Left ventricle myocardium inferior (tissue), 1 donor: ENCODE data around the gene TUBB2A. TPM values are rescaled to one million over a fixed set of nuclear protein-coding genes. Genes with fewer than 3 reads are reported as not detected.
A peak's percentile ranks its signal among the peaks of the same experiment; 100 is the strongest.

Experiments used
- DNase-seq: peaks from one replicate; pipeline ENCODE4 v3.0.0-alpha.2; 2020
- H3K27ac ChIP-seq: fragments of 200-600 bp; replicated peaks from 2 replicates; pipeline ENCODE4 v1.8.0; 2021
- H3K27me3 ChIP-seq: fragments of 200-600 bp; 2 replicates; pipeline ENCODE4 v1.8.0; 2021; ENCODE audit warnings: low read depth
- H3K36me3 ChIP-seq: fragments of 200-600 bp; 2 replicates; pipeline ENCODE4 v1.8.0; 2021
- H3K4me1 ChIP-seq: fragments of 200-600 bp; 2 replicates; pipeline ENCODE4 v1.8.0; 2021
- H3K4me3 ChIP-seq: fragments of 200-600 bp; 2 replicates; pipeline ENCODE4 v1.8.0; 2021; ENCODE audit warnings: mild to moderate bottlenecking, moderate library complexity
- H3K9me3 ChIP-seq: fragments of 200-600 bp; replicated peaks from 2 replicates; pipeline ENCODE4 v1.8.0; 2021
- intact Hi-C: fragments of 100-400 bp; cut with micrococcal nuclease; formaldehyde crosslinking; loops from one replicate; pipeline ENCODE4 v1.11.0; 2022
- total RNA-seq: library from RNA; stranded (reverse); fragmentation: NEBNext Ultra II Directional; extraction: Animal tissue kit (Norgen Biotek cat#: 25700); gene quantifications from one replicate; pipeline ENCODE4 v1.2.1, GENCODE V29; 2021
- TF ChIP-seq, protein P1 (sequence below): fragments of 200-600 bp; IDR thresholded peaks from 2 replicates; pipeline ENCODE4 v1.8.0; 2021; ENCODE audit warnings: antibody characterized with exemption, mild to moderate bottlenecking, borderline replicate concordance
- donor health status: DM: no; HTN: yes; CAD: no; lungs with severe emphysema.

TUBB2A gene
- total RNA-seq, 1 donor from 2014 or later, result 13.9 TPM

DNA sequence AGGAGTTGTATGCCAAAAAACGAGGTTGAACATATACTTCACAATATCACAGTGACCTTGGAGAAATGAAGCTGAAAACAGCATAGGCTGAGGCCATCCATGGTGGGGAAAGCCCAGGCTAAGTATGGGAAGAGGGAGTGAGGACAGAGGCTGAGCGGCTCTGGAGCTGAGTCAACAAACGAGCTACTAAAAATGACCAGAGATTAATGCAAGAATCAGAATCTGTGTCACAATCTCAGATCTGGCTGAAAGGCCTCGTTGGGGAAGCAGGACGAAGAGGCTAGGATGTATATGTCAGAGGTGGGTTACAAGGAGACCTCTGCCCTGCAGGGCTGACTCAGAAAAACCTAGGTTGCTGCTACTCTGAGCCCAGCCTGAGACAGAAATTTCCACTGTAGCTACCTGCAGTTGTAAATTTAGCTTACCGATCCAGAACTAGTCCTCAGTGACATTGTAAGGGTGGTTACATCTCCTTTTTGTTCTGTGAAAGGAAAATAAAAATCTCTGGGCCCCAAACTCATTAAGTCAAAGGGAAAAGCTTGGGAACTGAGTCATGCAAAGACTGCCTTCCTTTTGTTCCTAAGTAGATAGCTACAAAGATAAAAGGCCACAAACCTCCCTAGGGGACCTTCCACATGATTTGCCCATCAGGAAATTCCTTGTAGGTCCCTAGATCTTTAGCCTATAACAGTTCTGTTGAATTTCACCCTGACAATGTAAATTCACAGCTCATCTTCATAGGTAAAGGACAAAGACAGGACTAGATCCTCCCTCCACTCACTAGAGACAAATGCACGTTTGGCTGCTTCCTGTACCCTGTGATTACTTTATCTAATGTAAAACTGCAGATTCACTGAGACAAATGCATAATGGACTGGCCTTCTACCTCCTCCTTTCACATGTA, 8.5 kb upstream of the TUBB2A start:
- Histone ChIP-seq H3K4me3 (no peak overlapping the region), H3K36me3 (no peaks in the 10 kb centered on the region), H3K4me1 (peaks cover 25% of the 10 kb centered on the region), H3K27me3 (no peaks in the 10 kb centered on the region), H3K9me3 (no peaks in the 10 kb centered on the region), H3K27ac (peak overlapping the region; percentile 77)
- intact Hi-C loops, result no loop called here
- TF ChIP-seq, protein P1, sequence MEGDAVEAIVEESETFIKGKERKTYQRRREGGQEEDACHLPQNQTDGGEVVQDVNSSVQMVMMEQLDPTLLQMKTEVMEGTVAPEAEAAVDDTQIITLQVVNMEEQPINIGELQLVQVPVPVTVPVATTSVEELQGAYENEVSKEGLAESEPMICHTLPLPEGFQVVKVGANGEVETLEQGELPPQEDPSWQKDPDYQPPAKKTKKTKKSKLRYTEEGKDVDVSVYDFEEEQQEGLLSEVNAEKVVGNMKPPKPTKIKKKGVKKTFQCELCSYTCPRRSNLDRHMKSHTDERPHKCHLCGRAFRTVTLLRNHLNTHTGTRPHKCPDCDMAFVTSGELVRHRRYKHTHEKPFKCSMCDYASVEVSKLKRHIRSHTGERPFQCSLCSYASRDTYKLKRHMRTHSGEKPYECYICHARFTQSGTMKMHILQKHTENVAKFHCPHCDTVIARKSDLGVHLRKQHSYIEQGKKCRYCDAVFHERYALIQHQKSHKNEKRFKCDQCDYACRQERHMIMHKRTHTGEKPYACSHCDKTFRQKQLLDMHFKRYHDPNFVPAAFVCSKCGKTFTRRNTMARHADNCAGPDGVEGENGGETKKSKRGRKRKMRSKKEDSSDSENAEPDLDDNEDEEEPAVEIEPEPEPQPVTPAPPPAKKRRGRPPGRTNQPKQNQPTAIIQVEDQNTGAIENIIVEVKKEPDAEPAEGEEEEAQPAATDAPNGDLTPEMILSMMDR, result no peak
- DNase-seq, result no peak

DNA sequence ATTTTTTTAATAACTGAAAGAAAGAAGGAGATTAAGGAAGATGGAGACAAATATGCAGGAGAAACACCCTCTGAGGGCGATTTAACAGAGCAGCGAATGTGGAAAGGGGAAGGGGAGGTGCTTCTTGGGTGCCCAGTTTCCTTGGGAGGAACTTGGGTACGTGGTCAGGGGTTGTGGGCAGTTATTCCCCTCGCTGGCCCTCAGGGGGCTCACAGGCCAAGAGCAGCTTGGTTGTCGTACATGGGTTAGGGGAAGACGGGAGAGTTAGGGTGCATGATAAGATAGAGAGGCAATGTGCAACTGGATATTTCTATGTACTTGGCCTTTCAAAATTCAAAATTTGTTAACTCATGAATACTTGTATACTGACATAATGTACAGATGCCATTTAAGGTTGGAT, 7.0 kb upstream of the TUBB2A start:
- Histone ChIP-seq H3K27me3 (no peaks in the 10 kb centered on the region), H3K4me3 (no peak overlapping the region), H3K27ac (no peak overlapping the region), H3K9me3 (no peaks in the 10 kb centered on the region), H3K36me3 (no peaks in the 10 kb centered on the region), H3K4me1 (peaks cover 36% of the 10 kb centered on the region)
- TF ChIP-seq, protein P1, result no peak
- no peak for DNase-seq
- intact Hi-C loops, result no loop called here

DNA sequence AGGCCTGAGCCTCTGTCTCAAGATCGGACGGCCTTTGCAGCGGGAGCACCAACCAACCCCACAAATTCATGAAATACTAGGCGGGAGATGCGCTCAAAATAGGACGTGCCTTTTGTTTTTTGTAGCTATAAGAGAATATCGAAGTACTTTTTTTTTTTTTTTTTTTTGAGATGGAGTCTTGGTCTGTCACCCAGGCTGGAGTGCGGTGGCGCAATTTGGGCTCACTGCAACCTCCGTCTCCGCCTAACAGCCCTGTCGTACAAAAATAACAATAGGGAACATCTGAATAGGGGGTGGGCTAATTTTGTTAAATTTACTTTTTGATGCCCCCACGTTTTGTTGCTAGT, 5.9 kb upstream of the TUBB2A start:
- intact Hi-C loops, result no loop called here
- Histone ChIP-seq H3K27ac (peak overlapping the region; percentile 96), H3K36me3 (no peaks in the 10 kb centered on the region), H3K4me3 (peak overlapping the region; percentile 82), H3K4me1 (peaks cover 47% of the 10 kb centered on the region), H3K27me3 (no peaks in the 10 kb centered on the region), H3K9me3 (no peaks in the 10 kb centered on the region)
- TF ChIP-seq, protein P1, result no peak
- no peak for DNase-seq

DNA sequence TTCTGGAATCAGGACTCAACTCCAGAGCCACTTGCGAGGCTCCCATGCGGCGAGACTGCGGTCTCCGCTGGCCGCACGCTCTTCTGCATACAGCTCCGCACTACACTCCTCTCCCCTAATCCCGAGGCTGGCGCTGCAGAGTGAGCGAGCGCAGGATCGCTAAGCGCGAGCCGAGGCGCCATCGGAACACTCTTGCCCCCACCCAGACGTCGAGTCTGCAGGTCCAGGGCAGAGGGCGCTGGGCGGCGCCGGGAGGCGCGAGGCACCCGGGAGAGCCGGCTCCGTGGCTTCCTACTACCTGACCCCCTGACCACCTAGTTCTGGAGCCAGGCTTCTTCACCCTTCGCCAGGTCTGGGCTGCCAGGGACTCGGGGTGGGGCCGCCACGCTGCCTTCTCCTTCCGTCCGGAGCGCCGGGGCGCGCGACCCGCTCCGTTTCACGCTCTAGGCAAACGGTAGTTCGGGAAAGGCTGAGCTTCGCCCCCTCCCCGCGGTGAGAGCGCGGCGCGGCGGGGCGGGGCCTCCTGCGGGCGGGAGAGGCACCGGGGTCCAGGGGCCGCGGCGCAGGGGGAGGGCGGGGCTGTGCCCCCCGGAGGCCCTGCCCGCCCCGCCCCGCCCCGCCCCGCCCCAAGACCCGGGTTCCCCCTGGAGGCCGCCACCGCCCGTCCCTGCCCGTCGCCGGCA, 5.4 kb upstream of the TUBB2A start:
- TF ChIP-seq, protein P1, result peak; percentile 12
- no peaks in the 10 kb centered on the region for H3K36me3 ChIP-seq
- peak; percentile 70 for DNase-seq
- intact Hi-C loops, result no loop called here
- H3K4me3 ChIP-seq, result peak overlapping the region; percentile 82
- H3K27ac ChIP-seq, result peak overlapping the region; percentile 96
- H3K27me3 ChIP-seq, result no peaks in the 10 kb centered on the region
- no peaks in the 10 kb centered on the region for H3K9me3 ChIP-seq
- peaks cover 50% of the 10 kb centered on the region for H3K4me1 ChIP-seq

DNA sequence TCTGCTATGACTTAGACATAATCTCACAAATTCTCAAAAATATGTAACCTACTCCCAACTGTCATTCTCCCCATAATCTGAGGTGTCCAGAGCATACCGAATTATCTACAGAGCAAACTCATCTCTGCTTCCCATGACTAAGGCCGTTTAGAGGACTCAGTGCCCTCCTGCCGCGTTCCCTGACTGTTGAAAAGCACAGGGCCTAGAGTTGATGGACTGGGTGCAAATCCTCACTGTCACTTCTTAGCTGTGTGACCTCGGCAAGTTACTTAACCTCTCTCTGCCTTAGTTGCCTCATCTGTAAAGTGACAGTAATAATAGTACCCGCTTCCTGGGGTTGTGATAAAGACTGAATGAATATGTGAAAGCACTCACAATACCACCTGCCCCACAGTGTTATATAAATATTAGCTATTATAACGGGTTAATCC, 4.7 kb upstream of the TUBB2A start:
- TF ChIP-seq, protein P1, result no peak
- peaks cover 56% of the 10 kb centered on the region for H3K4me1 ChIP-seq
- no peaks in the 10 kb centered on the region for H3K36me3 ChIP-seq
- no peaks in the 10 kb centered on the region for H3K9me3 ChIP-seq
- intact Hi-C loops, result no loop called here
- peak overlapping the region; percentile 82 for H3K4me3 ChIP-seq
- H3K27ac ChIP-seq, result peak overlapping the region; percentile 96
- no peaks in the 10 kb centered on the region for H3K27me3 ChIP-seq
- DNase-seq, result no peak
